Activated naive CD8-positive, alpha-beta T cell treated with anti-CD3 and anti-CD28 coated beads, Interleukin-2, amount 50 U/mL, for 24 hours (primary cell): ENCODE data around the gene NBPF15.
"Not testable (repeated sequence)": the region's sequence is repeated elsewhere in the genome, so short reads cannot be mapped to it uniquely, and the experiment has no call there.

Experiments
- ATAC-seq: fragments of 150-1000 bp; cut with Tn5 transposase; one replicate; pipeline ENCODE4 v1.10.0; 2021
- DNase-seq: peaks from one replicate; pipeline ENCODE4 v3.0.0; 2021
- H3K27ac Mint-ChIP-seq: one replicate; pipeline ENCODE4 v1.8.0; 2021; ENCODE audit warnings: mild to moderate bottlenecking, mixed read lengths
- H3K27me3 Mint-ChIP-seq: one replicate; pipeline ENCODE4 v1.8.0; 2021; ENCODE audit warnings: mixed read lengths
- H3K36me3 Mint-ChIP-seq: one replicate; pipeline ENCODE4 v1.8.0; 2021; ENCODE audit warnings: low read depth, mixed read lengths
- H3K4me1 Mint-ChIP-seq: one replicate; pipeline ENCODE4 v1.8.0; 2021; ENCODE audit warnings: mixed read lengths
- H3K4me3 Mint-ChIP-seq: one replicate; pipeline ENCODE4 v1.8.0; 2021; ENCODE audit warnings: mild to moderate bottlenecking, moderate library complexity, mixed read lengths
- H3K9me3 Mint-ChIP-seq: one replicate; pipeline ENCODE4 v1.8.0; 2021; ENCODE audit warnings: mixed read lengths

The NBPF15 gene

DNA sequence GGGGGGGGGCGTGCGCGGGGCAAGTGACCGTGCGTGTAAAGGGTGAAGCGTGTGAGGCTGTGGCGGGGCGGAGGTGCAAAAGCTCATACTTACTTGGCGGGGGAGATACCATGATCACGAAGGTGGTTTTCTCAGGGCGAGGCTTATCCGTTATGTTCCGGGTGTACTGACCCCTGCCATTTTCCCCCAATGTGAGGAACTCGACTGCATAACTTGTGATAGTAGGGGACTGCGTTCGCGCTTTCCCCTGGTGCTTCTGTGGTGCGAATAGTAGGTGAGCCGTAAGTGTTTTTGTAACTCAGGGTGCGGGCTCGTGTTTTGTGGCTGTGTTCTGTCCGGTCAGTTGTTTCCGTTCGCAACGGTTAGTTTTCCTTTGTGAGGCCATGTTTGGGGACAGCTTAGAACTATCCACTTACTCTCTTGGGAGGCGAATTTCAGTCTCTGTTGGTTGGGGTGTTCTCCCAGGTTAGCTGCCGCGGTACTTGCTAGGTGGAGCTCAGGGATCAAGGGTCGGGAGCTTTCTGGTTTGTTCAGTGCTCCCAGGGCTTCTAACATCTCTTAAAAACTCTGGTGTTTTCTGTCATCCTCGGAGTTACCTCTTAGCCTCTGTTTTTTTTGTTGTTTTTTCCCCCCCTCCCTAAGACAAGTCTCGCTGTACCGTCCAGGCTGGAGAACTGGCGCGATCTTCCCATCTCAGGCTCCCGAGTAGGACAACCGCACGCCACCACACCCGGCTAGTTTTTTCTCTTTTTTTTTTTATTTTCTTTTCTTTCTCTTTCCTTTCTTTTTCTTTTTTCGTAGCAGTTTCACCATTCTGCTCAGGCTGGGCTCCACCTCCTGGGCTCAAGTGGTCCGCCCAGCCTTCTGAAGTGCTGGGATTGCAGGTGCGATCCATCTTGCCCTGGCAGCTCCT lies 48.7 kb downstream of the NBPF15 start:
- DNase-seq = peak; percentile 88
- ATAC-seq = peak; percentile 93
- H3K9me3 Mint-ChIP-seq, H3K36me3 Mint-ChIP-seq, H3K27me3 Mint-ChIP-seq: not testable (repeated sequence)
- Mint-ChIP-seq H3K4me1 (peaks cover 12% of the 10 kb centered on the region), H3K4me3 (peak overlapping the region; percentile 87), H3K27ac (peak overlapping the region; percentile 98)

DNA sequence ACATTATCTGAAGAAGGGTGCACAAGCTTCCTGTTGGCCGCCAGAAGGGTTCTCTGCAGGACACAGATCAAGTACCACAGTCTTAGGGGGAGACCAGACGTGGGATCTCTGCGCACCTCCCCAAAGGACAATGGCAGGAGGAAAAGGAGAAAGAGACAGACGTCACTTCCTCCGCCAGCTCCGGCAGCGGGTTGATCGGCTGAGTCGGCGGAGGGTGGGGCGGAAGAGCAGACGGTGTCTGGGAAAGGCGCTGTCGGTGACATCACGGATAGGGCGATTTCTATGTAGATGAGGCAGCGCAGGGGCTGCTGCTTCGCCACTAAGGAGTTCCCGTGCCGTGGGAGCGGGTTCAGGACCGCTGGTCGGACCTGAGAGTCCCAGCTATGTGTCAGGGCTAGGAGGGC lies 49.4 kb downstream of the NBPF15 start:
- Mint-ChIP-seq H3K4me3 (peak overlapping the region; percentile 87), H3K27ac (peak overlapping the region; percentile 98), H3K4me1 (peaks cover 12% of the 10 kb centered on the region)
- H3K9me3 Mint-ChIP-seq, H3K27me3 Mint-ChIP-seq, H3K36me3 Mint-ChIP-seq: not testable (repeated sequence)
- DNase-seq (peak; percentile 73), ATAC-seq (peak; percentile 50)

DNA sequence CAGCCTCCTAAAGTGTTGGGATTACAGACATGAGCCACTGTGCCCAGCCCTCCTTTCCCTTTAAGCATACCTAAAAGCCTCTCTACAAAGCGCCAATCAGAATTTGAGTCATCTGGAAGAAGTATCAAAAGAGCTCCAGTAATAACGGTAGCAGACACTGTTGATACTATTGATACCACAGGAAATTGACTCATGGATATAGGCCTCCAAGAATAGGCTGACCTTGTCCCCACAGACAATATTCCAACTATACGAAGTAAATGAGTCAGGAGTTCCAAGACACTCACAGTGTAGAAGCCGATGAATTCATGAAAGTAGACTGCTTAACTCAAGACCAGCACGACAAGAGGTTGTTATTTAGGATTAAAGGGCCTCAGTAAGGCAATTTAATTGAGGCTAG lies 58.7 kb downstream of the NBPF15 start:
- not testable (repeated sequence) for H3K27me3 Mint-ChIP-seq, H3K27ac Mint-ChIP-seq, H3K36me3 Mint-ChIP-seq, DNase-seq, H3K4me1 Mint-ChIP-seq, H3K4me3 Mint-ChIP-seq, H3K9me3 Mint-ChIP-seq
- ATAC-seq = peak; percentile 95

DNA sequence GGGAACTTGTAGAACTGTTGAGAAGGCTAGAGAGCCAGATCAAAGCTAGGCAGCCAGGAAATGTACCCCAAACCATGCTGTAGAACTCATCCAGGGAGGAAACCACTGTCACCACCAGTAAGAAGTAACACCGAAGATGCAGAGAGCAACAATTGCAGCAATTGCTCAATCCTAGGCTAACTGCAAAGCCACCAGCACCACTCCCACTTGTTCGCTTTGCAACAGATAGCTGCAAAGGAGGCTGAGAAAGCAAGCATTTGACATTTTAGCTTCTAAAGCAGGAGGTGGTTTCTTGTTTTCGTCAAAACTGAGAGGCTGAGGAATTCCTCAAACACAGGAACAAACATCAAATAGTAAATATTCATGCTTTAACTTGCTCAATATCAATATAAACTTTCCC lies 89.8 kb downstream of the NBPF15 start:
- H3K36me3 Mint-ChIP-seq, H3K9me3 Mint-ChIP-seq, H3K27ac Mint-ChIP-seq, H3K4me3 Mint-ChIP-seq, DNase-seq, H3K4me1 Mint-ChIP-seq, ATAC-seq, H3K27me3 Mint-ChIP-seq: not testable (repeated sequence)
